ENCODE results near the gene CDC14A.
"Not testable (repeated sequence)": the region's sequence is repeated elsewhere in the genome, so short reads cannot be mapped to it uniquely, and the experiment has no call there.

DNA sequence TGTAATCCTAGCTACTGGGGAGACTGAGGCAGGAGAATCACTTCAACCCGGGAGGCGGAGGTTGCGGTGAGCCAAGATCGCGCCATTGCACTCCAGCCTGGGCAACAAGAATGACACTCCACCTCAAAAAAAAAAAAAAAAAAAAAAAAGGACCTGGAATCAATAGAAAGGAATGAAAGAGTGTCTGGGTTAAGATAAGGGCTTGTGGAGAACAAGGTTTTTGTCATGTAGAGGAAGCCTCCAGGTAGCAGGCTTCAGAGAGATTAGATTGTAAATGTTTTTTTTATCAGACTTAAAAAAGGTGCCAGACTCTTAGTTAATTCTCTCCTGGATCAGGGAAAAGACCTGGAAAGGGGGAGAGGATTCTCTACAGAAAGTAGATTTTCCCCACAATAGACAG is 14.4 kb upstream of the CDC14A start:
- TF ChIP-seq, protein P1, sequence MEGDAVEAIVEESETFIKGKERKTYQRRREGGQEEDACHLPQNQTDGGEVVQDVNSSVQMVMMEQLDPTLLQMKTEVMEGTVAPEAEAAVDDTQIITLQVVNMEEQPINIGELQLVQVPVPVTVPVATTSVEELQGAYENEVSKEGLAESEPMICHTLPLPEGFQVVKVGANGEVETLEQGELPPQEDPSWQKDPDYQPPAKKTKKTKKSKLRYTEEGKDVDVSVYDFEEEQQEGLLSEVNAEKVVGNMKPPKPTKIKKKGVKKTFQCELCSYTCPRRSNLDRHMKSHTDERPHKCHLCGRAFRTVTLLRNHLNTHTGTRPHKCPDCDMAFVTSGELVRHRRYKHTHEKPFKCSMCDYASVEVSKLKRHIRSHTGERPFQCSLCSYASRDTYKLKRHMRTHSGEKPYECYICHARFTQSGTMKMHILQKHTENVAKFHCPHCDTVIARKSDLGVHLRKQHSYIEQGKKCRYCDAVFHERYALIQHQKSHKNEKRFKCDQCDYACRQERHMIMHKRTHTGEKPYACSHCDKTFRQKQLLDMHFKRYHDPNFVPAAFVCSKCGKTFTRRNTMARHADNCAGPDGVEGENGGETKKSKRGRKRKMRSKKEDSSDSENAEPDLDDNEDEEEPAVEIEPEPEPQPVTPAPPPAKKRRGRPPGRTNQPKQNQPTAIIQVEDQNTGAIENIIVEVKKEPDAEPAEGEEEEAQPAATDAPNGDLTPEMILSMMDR (IDR thresholded peaks at IDR 0.05; ENCODE audit: poor library complexity, severe bottlenecking): not testable (repeated sequence)
- TF ChIP-seq RAD21 (conservative IDR thresholded peaks at IDR 0.05); EP300 (conservative IDR thresholded peaks at IDR 0.05; ENCODE audit: poor library complexity, severe bottlenecking); POLR2AphosphoS5 (IDR thresholded peaks at IDR 0.05); EZH2 (IDR thresholded peaks at IDR 0.05; ENCODE audit: borderline replicate concordance, insufficient read depth, low read length, poor library complexity, severe bottlenecking); MXI1 (conservative IDR thresholded peaks at IDR 0.05; ENCODE audit: poor library complexity, severe bottlenecking); TAF1 (IDR thresholded peaks at IDR 0.05; ENCODE audit: low read depth): not testable (repeated sequence)
- TF ChIP-seq, protein P2, sequence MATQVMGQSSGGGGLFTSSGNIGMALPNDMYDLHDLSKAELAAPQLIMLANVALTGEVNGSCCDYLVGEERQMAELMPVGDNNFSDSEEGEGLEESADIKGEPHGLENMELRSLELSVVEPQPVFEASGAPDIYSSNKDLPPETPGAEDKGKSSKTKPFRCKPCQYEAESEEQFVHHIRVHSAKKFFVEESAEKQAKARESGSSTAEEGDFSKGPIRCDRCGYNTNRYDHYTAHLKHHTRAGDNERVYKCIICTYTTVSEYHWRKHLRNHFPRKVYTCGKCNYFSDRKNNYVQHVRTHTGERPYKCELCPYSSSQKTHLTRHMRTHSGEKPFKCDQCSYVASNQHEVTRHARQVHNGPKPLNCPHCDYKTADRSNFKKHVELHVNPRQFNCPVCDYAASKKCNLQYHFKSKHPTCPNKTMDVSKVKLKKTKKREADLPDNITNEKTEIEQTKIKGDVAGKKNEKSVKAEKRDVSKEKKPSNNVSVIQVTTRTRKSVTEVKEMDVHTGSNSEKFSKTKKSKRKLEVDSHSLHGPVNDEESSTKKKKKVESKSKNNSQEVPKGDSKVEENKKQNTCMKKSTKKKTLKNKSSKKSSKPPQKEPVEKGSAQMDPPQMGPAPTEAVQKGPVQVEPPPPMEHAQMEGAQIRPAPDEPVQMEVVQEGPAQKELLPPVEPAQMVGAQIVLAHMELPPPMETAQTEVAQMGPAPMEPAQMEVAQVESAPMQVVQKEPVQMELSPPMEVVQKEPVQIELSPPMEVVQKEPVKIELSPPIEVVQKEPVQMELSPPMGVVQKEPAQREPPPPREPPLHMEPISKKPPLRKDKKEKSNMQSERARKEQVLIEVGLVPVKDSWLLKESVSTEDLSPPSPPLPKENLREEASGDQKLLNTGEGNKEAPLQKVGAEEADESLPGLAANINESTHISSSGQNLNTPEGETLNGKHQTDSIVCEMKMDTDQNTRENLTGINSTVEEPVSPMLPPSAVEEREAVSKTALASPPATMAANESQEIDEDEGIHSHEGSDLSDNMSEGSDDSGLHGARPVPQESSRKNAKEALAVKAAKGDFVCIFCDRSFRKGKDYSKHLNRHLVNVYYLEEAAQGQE (IDR thresholded peaks at IDR 0.05; ENCODE audit: borderline replicate concordance): not testable (repeated sequence)
